ENCODE results near the gene SPON1. TPM values are rescaled to one million over a fixed set of nuclear protein-coding genes. Genes with fewer than 3 reads are reported as not detected.
A peak's percentile ranks its signal among the peaks of the same experiment; 100 is the strongest.

Gene SPON1
- total RNA-seq, 4 donors from 2014 or later: 8.0 to 16.1 (median 11.3) TPM

DNA sequence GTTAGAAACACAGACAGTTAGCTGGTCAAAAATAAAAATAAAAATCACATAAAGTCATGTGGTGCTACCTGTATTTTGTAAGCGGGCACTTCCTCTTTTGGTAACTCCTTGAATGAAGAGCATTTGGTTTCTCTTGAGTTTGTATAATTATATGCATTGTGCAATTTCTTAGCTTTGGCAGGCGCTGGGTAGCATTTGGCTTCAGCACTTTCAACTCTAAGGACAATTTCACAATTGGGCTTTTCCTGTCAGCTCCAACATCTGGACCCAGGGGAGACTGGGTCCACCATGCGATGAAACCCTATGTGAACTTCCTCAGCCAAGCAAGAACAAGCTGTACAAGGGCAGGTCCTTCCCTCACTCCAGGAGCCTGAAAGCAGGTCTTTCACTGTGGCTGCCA, 227.4 kb downstream of the SPON1 start:
- peaks cover 32% of the 10 kb centered on the region for H3K4me1 ChIP-seq
- no peaks in the 10 kb centered on the region for H3K9me3 ChIP-seq
- no peak for TF ChIP-seq POLR2A (IDR thresholded peaks at IDR 0.05)
- peak; percentile 38 to 82 (median 79) for TF ChIP-seq POLR2AphosphoS5 (IDR thresholded peaks at IDR 0.05)
- no peaks in the 10 kb centered on the region for H3K27me3 ChIP-seq
- WGBS: 46% methylated on average over 3 of the region's 3 CpGs
- peak; percentile 74 to 81 for DNase-seq (ENCODE audit: low spot score in 2 of 2)
- no peaks in the 10 kb centered on the region for H3K36me3 ChIP-seq
- no peak overlapping the region for H3K4me3 ChIP-seq
- peak overlapping the region; percentile 69 for H3K27ac ChIP-seq

DNA sequence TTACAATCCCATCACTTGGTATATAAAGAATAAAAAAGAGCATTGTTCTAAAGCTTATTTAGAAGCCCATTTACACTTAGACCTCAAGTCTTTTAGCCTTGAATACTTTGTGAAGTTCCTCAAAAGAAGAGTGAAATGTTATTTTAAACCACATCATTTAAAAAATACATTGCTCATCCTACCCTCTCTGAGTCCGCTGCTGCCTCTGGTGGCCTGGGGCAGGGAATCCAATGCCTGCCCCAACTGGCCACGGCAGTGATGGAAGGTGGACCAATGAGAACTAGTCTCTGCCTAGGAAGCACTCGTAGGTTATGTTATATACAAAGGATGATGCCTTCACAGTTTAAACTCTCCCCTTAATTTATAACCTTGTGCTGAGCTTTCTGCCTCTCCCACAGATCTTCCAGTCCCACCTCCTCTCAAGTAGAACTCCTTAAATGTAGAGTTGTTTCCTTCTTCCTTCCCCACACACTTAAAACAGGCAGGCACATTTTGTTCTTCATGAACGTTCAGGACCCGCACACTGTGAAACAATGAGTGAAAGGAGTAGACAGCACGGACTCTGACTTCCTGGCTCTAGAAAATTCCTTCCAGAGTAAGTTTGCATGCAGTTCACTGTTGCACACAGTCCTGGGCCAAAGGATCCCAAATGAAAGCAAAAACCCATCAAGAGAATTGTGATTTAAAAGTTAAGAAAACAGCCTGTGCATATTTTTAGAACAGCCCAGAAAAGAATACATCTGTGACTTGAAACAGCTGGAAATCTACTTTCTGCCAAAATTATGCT, 228.7 kb downstream of the SPON1 start:
- no peak for DNase-seq (ENCODE audit: low spot score in 2 of 2)
- Histone ChIP-seq H3K36me3 (no peaks in the 10 kb centered on the region), H3K4me3 (no peak overlapping the region), H3K4me1 (peaks cover 27% of the 10 kb centered on the region), H3K9me3 (no peaks in the 10 kb centered on the region), H3K27me3 (no peaks in the 10 kb centered on the region), H3K27ac (peak overlapping the region; percentile 69)
- WGBS: 42% methylated on average over 6 of the region's 6 CpGs
- no peak for TF ChIP-seq POLR2AphosphoS5 (IDR thresholded peaks at IDR 0.05)

DNA sequence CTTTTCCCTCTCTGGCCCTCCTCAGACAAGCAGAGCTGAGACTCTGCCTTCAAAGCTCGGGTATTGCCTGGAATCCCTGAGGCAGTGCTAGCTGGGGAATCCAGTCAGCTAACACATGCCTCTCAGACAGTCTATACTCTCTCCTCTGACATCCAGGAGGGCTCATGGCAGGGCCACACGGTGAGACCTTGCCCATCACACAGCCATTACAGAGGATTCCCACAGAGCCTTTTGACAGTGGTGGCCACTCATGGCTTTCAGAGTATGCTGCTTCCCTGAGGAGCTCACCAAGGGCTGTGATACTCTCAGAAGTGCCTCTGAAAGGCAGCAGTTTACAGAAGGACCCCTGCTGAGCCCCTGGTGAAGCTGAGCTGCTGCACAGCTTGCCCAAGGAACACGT, 231.1 kb downstream of the SPON1 start:
- no peak overlapping the region for H3K27ac ChIP-seq
- H3K27me3 ChIP-seq: no peaks in the 10 kb centered on the region
- peaks cover 23% of the 10 kb centered on the region for H3K4me1 ChIP-seq
- WGBS: 57% methylated on average over 3 of the region's 3 CpGs
- H3K9me3 ChIP-seq: no peaks in the 10 kb centered on the region
- no peaks in the 10 kb centered on the region for H3K36me3 ChIP-seq
- no peak overlapping the region for H3K4me3 ChIP-seq
- no peak for DNase-seq (ENCODE audit: low spot score in 2 of 2)
- TF ChIP-seq POLR2A (IDR thresholded peaks at IDR 0.05): no peak
- no peak for TF ChIP-seq POLR2AphosphoS5 (IDR thresholded peaks at IDR 0.05)

DNA sequence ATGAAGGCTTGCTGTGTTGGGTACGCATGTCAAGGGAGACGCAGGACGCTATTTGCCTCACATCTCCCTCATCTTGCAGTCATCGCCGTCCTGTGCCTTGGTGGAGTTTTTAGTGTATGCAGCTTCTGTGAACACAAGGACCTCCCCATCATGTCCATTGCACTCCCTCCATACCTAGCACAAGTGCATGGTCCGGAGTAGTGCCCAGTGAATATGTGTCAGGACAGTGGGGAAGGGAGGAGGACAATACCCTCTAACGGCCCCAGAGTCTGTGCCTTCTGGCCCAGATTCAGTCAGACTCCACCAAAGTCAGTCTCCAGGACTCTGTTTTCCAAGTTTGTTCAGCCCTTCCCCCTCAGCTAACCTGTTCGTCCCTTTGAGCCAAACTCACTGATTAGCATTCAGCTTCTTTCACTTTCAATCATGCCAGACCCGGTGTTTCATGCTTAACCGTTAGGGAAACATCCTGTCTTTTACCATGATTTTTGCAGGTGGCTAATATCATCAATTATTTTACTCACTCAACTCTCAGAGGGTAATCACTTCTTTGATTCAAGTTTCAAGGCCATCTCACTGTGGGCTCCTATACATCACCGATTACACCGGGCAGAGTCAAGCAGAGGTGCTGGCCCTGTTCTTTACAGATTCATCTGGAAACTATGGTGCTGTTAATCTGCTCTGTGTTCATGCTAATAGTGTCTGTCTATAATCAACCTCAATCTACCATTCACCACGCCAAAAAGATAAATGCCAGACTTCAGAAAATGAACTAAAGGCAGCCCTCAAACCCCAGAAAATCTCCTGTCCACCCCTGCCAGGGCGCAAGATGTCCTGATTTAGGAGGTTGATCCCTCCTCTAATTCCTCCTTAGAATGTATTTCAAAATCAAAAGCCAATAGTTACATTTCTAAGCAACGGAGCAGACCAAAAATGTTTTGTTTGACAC, 240.0 kb downstream of the SPON1 start:
- Histone ChIP-seq H3K9me3 (no peaks in the 10 kb centered on the region), H3K4me1 (no peaks in the 10 kb centered on the region), H3K27ac (no peak overlapping the region), H3K27me3 (no peaks in the 10 kb centered on the region), H3K4me3 (no peak overlapping the region), H3K36me3 (no peaks in the 10 kb centered on the region)
- WGBS: 73% methylated on average over 15 of the region's 15 CpGs
- no peak for DNase-seq (ENCODE audit: low spot score in 2 of 2)
- TF ChIP-seq CTCF (IDR thresholded peaks at IDR 0.05) (no peak), EP300 (IDR thresholded peaks at IDR 0.05) (no peak), POLR2A (IDR thresholded peaks at IDR 0.05) (no peak), POLR2AphosphoS5 (IDR thresholded peaks at IDR 0.05) (no peak)

GRCh38 chr11:14203321-14203720, 240.8 kb downstream of the SPON1 start:
- no peaks in the 10 kb centered on the region for H3K36me3 ChIP-seq
- H3K27me3 ChIP-seq: no peaks in the 10 kb centered on the region
- no peaks in the 10 kb centered on the region for H3K4me1 ChIP-seq
- DNase-seq (ENCODE audit: low spot score in 2 of 2): no peak
- H3K27ac ChIP-seq: no peak overlapping the region
- H3K9me3 ChIP-seq: no peaks in the 10 kb centered on the region
- no peak for TF ChIP-seq CTCF (IDR thresholded peaks at IDR 0.05)
- no peak overlapping the region for H3K4me3 ChIP-seq
- WGBS: 84% methylated on average over 4 of the region's 4 CpGs

GRCh38 chr11:14212986-14213385, 250.5 kb downstream of the SPON1 start:
- no peak overlapping the region for H3K27ac ChIP-seq
- DNase-seq (ENCODE audit: low spot score in 2 of 2): no peak
- H3K27me3 ChIP-seq: no peaks in the 10 kb centered on the region
- no peak overlapping the region for H3K4me3 ChIP-seq
- H3K36me3 ChIP-seq: no peaks in the 10 kb centered on the region
- H3K9me3 ChIP-seq: no peaks in the 10 kb centered on the region
- TF ChIP-seq CTCF (IDR thresholded peaks at IDR 0.05) (no peak), POLR2AphosphoS5 (IDR thresholded peaks at IDR 0.05) (no peak), POLR2A (IDR thresholded peaks at IDR 0.05) (no peak), EP300 (IDR thresholded peaks at IDR 0.05) (no peak)
- no peaks in the 10 kb centered on the region for H3K4me1 ChIP-seq

All from suprapubic skin (tissue), 4 donors.